Activated naive CD4-positive, alpha-beta T cell treated with anti-CD3 and anti-CD28 coated beads, Interleukin-2, amount 10 ng/mL, durations not matched to agents 7 days and 5 days (primary cell): ENCODE data around the gene TGFBR1.
A peak's percentile ranks its signal among the peaks of the same experiment; 100 is the strongest.
"Not testable (repeated sequence)": the region's sequence is repeated elsewhere in the genome, so short reads cannot be mapped to it uniquely, and the experiment has no call there.

Experiments
- CTCF ChIA-PET: fragments of 350-600 bp; sonication (Branson Sonifier 250); formaldehyde crosslinking; loops from one replicate; lab custom pipeline; 2021; ENCODE audit warnings: antibody characterized with exemption; lab: Charles Lee
- DNase-seq: peaks from one replicate; pipeline ENCODE4 v3.0.0-alpha.2; 2020
- H3K27ac Mint-ChIP-seq: one replicate; pipeline ENCODE4 v1.8.0; 2021; ENCODE audit warnings: mild to moderate bottlenecking, moderate library complexity, mixed read lengths
- H3K27me3 Mint-ChIP-seq: one replicate; pipeline ENCODE4 v1.8.0; 2021; ENCODE audit warnings: mild to moderate bottlenecking, mixed read lengths
- H3K36me3 Mint-ChIP-seq: one replicate; pipeline ENCODE4 v1.8.0; 2021; ENCODE audit warnings: mixed read lengths
- H3K4me1 Mint-ChIP-seq: one replicate; pipeline ENCODE4 v1.8.0; 2021; ENCODE audit warnings: mixed read lengths
- H3K4me3 Mint-ChIP-seq: one replicate; pipeline ENCODE4 v1.8.0; 2021; ENCODE audit warnings: mild to moderate bottlenecking, moderate library complexity, mixed read lengths
- H3K9me3 Mint-ChIP-seq: one replicate; pipeline ENCODE4 v1.8.0; 2021; ENCODE audit warnings: mixed read lengths

The TGFBR1 gene

DNA sequence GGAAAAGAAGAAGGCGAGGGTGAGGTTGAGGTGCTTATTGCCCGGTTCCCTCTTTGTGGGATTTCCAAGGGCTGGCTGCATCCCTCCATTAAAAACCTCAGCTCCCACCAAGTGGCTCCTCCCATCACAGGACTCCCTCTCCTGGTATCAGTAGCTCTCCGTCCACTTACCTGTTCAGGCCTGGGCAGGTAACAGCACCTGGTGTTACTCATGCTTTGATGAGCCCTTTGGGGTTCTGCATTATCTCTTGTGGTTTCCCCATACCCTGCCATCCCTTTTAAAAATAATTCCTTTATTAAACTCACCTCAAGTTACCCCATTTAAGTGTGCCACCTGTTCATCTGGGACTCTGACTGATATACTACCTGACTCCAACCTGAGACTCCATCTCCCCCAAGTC is 17.5 kb upstream of the TGFBR1 start:
- CTCF ChIA-PET = no interaction called here
- no peak overlapping the region for H3K4me3 Mint-ChIP-seq
- H3K27ac Mint-ChIP-seq = no peak overlapping the region
- H3K4me1 Mint-ChIP-seq = peaks cover 39% of the 10 kb centered on the region
- peaks cover 28% of the 10 kb centered on the region for H3K9me3 Mint-ChIP-seq
- DNase-seq = no peak
- H3K27me3 Mint-ChIP-seq = peaks cover 23% of the 10 kb centered on the region
- peaks cover 28% of the 10 kb centered on the region for H3K36me3 Mint-ChIP-seq

DNA sequence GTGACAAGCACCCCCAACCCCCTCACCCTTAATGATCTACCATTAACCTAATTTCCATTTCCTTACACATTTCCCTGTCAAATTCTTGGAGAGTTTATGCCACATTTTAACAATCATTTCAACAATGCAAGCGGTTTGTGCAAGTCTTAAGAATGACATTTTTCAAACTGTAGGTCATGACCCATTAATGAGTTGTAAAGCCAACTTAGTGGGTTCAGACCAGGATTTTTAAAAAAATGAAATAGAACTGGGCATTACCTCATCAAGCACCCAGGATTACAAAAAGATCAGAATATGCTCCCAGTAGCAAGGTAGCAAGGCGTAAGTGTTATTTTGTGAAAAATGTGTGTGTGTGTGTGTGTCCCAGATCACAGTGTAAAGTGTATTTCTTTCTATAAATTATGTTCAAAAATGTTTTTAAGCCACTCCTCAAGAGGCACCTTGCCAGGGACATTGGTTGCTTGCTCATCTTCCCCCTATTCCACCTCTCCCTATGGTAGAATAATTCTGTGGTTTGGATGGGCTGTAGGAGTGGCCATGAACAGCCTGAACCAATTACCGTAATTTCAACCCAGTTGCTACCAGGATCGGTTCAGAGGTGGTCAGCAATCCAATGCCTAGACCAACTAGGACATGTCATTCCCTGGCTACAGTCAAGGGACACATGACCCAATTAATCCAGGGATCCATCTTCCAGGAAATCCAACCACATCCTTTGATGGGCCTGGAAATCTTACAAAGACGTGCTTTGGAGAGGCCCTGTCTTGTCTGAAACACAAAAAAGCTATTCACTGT is 14.4 kb upstream of the TGFBR1 start:
- peaks cover 12% of the 10 kb centered on the region for H3K27me3 Mint-ChIP-seq
- H3K27ac Mint-ChIP-seq = no peak overlapping the region
- no peak for DNase-seq
- peaks cover 30% of the 10 kb centered on the region for H3K9me3 Mint-ChIP-seq
- H3K4me3 Mint-ChIP-seq = no peak overlapping the region
- CTCF ChIA-PET = interaction anchor here (1.7 kb wide), 1 partner anchor 12 kb away, joined by 4 read pairs; no protein-coding TSS in a partner anchor
- H3K4me1 Mint-ChIP-seq = peaks cover 62% of the 10 kb centered on the region
- H3K36me3 Mint-ChIP-seq = peaks cover 33% of the 10 kb centered on the region

DNA sequence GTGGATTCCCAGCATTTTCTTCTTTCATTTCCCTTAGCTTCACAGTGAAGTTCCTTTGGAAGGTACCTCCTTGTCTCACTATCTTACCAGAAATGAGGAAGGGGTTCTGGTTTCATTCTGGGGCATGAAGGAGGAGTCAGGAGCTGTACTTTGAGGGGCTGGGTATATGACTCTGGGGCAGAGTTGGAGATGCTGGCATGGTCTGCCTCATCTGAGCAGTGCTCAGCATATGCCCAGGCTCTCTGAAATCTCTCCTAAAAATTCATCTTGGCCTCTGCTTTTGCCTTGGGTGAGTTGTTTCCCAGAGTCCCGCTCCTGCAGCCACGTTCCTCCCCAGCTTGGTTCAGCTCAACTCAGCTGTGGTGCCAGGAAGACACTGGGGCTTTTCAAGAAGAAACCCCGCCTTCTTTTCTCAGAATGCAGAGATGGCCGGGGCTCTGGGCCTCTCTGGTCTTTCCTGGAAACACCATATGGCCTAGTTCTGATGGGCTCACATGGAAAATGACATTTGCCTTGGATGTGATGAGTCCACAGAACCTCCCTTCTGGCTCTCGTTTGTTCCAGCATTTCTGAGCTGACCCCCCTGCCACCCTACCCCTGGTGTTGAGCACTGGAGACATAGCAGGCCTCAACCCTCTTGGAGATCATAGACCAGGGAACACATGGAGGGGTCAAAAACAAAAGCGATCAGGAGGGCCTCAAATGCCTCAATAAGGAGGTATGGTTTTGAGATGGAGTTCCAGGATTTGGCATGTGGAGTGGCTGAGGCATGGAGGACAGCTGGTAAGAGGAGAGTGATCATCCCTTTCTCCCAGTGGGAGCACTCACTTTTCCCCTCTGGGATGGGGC is 12.0 kb upstream of the TGFBR1 start:
- DNase-seq = peak; percentile 76
- peaks cover 36% of the 10 kb centered on the region for H3K36me3 Mint-ChIP-seq
- peaks cover 11% of the 10 kb centered on the region for H3K27me3 Mint-ChIP-seq
- peak overlapping the region; percentile 37 for H3K4me3 Mint-ChIP-seq
- peaks cover 70% of the 10 kb centered on the region for H3K4me1 Mint-ChIP-seq
- peaks cover 29% of the 10 kb centered on the region for H3K9me3 Mint-ChIP-seq
- peak overlapping the region; percentile 94 for H3K27ac Mint-ChIP-seq
- CTCF ChIA-PET = interaction anchor here (0.9 to 2.5 kb wide), 9 partner anchors 11 to 92 kb away, joined by 3 to 13 read pairs (median 4); partner anchors contain the start of gene TGFBR1

DNA sequence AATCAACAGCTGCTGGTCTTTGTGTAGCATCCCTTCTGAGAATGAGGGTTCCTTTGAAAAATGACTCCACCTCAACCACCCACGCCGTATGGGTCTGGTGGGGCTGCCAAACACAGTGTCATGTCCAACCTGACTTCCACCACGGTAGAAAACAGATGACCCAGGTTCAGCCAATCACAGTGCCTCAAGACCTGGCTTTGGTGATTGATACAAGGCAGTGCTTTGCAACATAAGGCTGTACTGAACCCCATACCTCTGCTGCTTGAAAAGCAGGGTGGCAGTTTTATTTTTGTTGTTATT is 11.5 kb upstream of the TGFBR1 start:
- H3K4me1 Mint-ChIP-seq = peaks cover 74% of the 10 kb centered on the region
- H3K27me3 Mint-ChIP-seq = peaks cover 7% of the 10 kb centered on the region
- H3K36me3 Mint-ChIP-seq = peaks cover 39% of the 10 kb centered on the region
- peaks cover 30% of the 10 kb centered on the region for H3K9me3 Mint-ChIP-seq
- H3K4me3 Mint-ChIP-seq = peak overlapping the region; percentile 0
- CTCF ChIA-PET = interaction anchor here (0.9 to 2.5 kb wide), 5 partner anchors 10 to 92 kb away, joined by 3 to 13 read pairs (median 3); partner anchors contain the start of gene TGFBR1
- peak; percentile 59 for DNase-seq
- H3K27ac Mint-ChIP-seq = peak overlapping the region; percentile 94

DNA sequence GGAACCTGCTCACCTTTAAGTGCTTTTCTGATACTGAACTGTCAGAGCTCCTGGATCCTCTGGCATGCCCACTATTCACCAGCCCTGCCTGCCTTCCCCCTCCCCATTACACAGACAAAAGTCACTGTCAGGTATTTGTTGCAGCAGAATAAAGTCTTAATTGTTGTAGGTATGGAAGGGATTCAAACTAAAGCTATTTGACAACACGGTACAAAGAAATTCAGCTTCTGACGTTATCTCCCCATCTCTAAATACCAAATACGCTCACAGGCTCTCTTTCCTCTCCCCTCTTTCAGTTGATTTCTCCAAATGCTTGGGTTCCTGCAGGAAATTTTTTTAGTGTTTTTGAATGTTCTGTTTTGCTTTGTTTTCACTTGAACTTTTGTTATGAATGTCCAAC is 9.3 kb upstream of the TGFBR1 start:
- CTCF ChIA-PET = interaction anchor here (1.5 kb wide), 1 partner anchor 9 kb away, joined by 3 read pairs; the partner anchor contains the start of gene TGFBR1
- H3K27me3 Mint-ChIP-seq = peaks cover 7% of the 10 kb centered on the region
- no peak overlapping the region for H3K27ac Mint-ChIP-seq
- DNase-seq = no peak
- peaks cover 27% of the 10 kb centered on the region for H3K9me3 Mint-ChIP-seq
- peaks cover 35% of the 10 kb centered on the region for H3K36me3 Mint-ChIP-seq
- H3K4me1 Mint-ChIP-seq = peaks cover 86% of the 10 kb centered on the region
- H3K4me3 Mint-ChIP-seq = no peak overlapping the region

DNA sequence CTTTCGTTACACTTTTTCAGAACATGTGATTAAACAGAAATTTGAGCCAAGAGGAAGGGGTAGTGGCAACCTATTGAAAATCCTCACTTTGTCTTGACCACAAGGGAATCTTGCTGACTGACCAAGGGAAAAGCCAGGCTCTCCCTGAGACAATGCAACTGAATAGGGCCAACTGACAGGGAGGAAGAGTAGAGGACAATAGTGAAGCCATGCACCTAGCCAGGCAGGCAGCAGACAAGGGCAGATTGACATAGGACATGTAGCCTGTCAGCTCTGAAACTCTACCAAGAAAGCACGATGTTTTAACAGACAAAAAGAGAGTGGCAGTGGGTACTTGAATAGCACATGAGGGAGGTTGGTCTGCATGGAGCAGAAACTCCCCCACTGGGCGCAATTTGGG is 8.5 kb upstream of the TGFBR1 start:
- no peak overlapping the region for H3K4me3 Mint-ChIP-seq

DNA sequence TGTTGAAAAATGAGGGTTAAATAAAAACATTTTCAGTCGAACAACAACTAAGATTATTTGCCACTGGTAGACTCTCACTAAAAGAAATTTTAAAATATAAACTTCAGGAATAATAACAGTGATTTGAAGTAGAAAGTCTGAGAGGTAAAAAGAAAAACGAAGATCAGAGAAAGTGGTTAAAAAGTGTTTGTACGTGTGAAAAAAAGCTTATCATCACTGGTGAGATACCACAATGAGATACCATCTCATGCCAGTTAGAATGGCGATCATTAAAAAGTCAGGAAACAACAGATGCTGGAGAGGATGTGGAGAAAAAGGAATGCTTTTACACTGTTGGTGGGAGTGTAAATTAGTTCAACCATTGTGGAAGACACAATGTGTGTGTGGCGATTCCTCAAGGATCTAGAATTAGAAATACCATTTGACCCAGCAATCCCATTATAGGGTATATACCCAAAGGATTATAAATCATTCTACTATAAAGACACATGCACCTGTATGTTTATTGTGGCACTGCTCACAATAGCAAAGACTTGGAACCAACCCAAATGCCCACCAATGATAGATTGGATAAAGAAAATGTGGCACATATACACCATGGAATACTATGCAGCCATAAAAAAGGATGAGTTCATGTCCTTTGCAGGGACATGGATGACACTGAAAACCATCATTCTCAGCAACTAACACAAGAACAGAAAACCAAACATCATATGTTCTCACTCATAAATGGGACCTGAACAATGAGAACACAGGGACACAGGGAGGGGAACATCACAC is 4.9 kb upstream of the TGFBR1 start:
- DNase-seq, H3K27me3 Mint-ChIP-seq, H3K4me3 Mint-ChIP-seq, CTCF ChIA-PET, H3K27ac Mint-ChIP-seq: not testable (repeated sequence)
- H3K9me3 Mint-ChIP-seq = peaks cover 17% of the 10 kb centered on the region
- peaks cover 24% of the 10 kb centered on the region for H3K36me3 Mint-ChIP-seq
- peaks cover 72% of the 10 kb centered on the region for H3K4me1 Mint-ChIP-seq

More for the DNA sequence above, 8.5 kb upstream of the TGFBR1 start:
- Mint-ChIP-seq H3K36me3 (peaks cover 32% of the 10 kb centered on the region), H3K9me3 (peaks cover 21% of the 10 kb centered on the region), H3K27ac (no peak overlapping the region), H3K4me1 (peaks cover 80% of the 10 kb centered on the region), H3K27me3 (peaks cover 7% of the 10 kb centered on the region)
- CTCF ChIA-PET = interaction anchor here (0.6 to 1.5 kb wide), 2 partner anchors 8 to 44 kb away, joined by 3 to 4 read pairs; partner anchors contain the start of gene TGFBR1
- DNase-seq = no peak

DNA sequence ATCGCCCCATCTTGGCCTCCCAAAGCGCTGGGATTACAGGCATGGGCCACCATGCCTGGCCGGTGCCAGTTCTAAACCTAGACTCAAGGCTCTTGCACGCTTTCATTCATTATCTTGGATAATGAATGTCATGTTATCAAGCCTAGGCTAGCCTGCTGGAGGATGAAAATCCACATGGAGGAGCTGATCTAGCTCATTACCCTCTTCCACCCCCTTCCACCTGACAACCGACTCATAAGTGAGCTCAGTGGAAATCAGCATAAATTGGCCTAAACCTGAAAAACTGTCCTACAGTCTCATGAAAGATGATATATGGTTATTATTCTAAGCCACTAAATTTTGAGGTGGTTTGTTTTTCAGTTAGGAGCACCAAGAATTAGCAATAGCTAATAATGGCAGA is 3.6 kb upstream of the TGFBR1 start:
- Mint-ChIP-seq H3K27me3 (peaks cover 7% of the 10 kb centered on the region), H3K27ac (no peak overlapping the region), H3K4me1 (peaks cover 63% of the 10 kb centered on the region), H3K9me3 (peaks cover 17% of the 10 kb centered on the region), H3K4me3 (no peak overlapping the region), H3K36me3 (peaks cover 27% of the 10 kb centered on the region)
- no peak for DNase-seq
- CTCF ChIA-PET = no interaction called here

DNA sequence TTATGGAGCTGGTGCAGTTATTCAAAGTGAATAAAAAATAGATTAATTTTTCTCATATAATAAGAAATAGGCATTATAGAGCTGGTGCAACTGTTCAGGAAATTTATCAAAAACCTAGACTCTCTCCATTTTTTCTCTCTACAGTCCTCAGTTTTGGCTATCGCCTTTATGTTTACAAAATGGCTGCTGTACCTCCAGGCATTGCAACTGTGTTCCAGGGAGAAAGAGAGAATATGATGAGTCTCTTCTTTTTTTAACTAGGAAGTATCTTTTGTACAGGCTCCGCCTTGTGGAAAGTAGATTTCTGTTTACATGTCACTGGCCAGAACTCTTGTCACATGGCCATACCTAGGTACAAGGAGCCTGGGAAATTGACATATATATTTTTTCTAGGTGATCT is 3.1 kb upstream of the TGFBR1 start:
- no peak for DNase-seq
- H3K4me1 Mint-ChIP-seq = peaks cover 60% of the 10 kb centered on the region
- no peak overlapping the region for H3K4me3 Mint-ChIP-seq
- H3K9me3 Mint-ChIP-seq = peaks cover 17% of the 10 kb centered on the region
- H3K27ac Mint-ChIP-seq = no peak overlapping the region
- H3K27me3 Mint-ChIP-seq = peaks cover 1% of the 10 kb centered on the region
- peaks cover 24% of the 10 kb centered on the region for H3K36me3 Mint-ChIP-seq
- CTCF ChIA-PET = interaction anchor here (3.4 kb wide), 1 partner anchor 101 kb away, joined by 15 read pairs; no protein-coding TSS in a partner anchor

DNA sequence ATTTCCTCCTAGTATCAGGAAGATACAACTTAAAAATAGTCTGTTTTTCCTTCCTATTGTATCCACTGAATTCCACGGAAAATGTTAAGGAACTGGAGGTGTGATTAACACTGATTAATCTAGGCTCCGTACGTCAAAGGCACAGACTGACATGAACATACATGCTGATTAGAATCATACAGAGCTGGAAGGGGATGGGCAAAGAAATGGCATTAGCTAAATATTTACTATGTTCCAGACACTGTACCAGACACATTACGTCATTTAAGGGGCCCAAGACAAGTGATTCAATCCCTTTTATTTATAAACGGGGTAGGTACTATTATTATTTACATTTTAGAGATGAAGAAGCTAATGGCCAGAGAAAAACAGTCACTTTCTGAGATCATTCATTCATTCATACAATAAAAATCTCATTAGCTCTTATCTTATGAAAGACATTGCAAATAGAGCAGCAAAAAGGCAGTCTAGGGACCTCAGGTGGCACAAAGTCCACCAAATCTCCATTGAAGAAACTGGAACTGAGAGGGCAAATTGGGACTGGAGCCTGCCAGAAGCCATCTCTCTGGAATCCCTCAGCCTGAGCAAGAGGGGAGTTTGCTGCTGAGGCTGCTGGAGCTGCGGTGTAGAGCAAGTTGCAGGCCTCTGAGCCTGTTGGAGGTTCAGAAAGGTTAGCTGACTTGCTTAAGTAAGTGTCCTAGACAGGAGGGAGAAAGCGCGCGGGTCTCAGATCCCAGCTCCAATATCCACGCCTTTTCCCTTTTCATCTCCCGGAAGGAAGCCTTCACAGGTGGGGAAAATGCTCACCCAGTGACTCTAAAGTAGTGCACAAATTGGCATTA is 1.6 kb upstream of the TGFBR1 start:
- DNase-seq = no peak
- Mint-ChIP-seq H3K27me3 (no peaks in the 10 kb centered on the region), H3K27ac (peak overlapping the region; percentile 90), H3K4me1 (peaks cover 64% of the 10 kb centered on the region), H3K4me3 (peak overlapping the region; percentile 72), H3K36me3 (peaks cover 28% of the 10 kb centered on the region), H3K9me3 (peaks cover 15% of the 10 kb centered on the region)
- CTCF ChIA-PET = interaction anchor here (0.6 to 3.9 kb wide), 12 partner anchors 10 to 102 kb away, joined by 3 to 24 read pairs (median 4); no protein-coding TSS in a partner anchor

DNA sequence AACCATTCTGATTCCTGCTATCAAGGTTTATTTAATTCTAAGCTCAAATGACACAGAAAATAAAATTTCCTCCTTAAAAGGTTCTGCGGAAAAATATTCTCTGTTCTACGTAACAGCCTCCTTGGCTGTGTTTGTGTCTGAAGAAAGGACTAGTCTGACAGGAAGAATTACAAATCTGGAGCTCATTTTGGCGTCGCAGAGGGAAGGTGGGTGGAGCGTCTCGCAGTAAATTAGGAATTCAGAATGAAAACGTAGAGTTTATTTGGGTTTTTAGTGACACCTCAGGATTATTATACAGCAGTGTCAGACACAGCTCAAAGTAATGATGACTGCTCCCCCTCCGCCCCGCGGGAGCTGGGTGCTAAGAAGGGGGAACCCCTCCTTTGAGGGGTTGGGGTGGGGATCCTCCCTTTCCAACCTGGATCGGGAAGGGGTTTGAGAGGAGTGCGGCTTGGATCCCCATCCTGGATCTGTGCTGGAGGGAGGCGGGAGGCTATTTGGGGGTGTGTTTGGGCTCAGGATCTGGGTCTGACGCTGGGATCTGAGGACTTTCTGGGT is 933 bp upstream of the TGFBR1 start:
- no peak for DNase-seq
- H3K27ac Mint-ChIP-seq = peak overlapping the region; percentile 90

DNA sequence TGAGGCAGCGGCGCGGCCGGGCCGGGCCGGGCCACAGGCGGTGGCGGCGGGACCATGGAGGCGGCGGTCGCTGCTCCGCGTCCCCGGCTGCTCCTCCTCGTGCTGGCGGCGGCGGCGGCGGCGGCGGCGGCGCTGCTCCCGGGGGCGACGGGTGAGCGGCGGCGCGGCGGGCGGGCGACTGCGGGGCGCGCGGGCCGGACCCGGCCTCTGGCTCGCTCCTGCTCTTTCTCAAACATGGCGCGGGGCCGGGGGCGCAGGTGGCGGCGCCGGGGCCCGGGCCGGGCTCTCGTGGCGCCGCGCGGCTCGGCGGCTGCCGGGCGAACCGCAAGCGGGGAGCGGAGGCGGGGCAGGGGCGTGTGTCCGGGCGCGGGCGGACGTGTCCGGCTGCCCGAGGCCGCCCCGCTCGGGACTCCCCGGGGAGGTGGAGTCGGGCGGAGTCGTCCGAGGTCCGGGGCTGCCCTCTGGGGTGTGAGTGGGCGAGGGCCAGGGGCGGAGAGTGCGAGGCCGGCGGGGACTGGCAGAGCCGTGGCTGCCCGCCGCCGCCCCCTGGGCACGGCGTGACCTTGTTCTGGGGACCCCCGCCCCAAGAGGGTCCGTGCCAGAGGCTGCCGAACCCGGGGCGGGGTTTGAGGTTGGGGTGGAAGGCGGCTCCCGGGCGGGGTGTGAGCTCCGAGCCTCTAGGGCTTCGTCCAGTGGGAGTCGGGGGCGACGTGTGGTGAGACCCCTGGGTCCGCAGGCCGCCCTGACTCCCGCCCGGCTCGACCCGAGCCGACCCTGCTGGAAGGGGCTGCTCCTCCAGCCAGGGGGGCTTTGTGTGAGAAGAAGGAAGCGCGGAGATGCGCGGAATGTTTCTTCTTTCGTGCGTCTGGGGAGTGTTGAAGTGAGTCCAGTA is 485 bp downstream of the TGFBR1 start:
- DNase-seq = peak; percentile 64
- peaks cover 40% of the 10 kb centered on the region for H3K36me3 Mint-ChIP-seq
- H3K9me3 Mint-ChIP-seq = no peaks in the 10 kb centered on the region
- H3K4me3 Mint-ChIP-seq = peak overlapping the region; percentile 74
- CTCF ChIA-PET = interaction anchor here (1.0 to 4.0 kb wide), 11 partner anchors 8 to 106 kb away, joined by 3 to 24 read pairs (median 7); no protein-coding TSS in a partner anchor
- H3K27ac Mint-ChIP-seq = peak overlapping the region; percentile 77
- H3K27me3 Mint-ChIP-seq = no peaks in the 10 kb centered on the region
- H3K4me1 Mint-ChIP-seq = peaks cover 69% of the 10 kb centered on the region

More for the DNA sequence above, 933 bp upstream of the TGFBR1 start:
- Mint-ChIP-seq H3K4me3 (peak overlapping the region; percentile 72), H3K9me3 (peaks cover 12% of the 10 kb centered on the region), H3K36me3 (peaks cover 33% of the 10 kb centered on the region), H3K27me3 (no peaks in the 10 kb centered on the region), H3K4me1 (peaks cover 68% of the 10 kb centered on the region)
- CTCF ChIA-PET = interaction anchor here (0.6 to 4.0 kb wide), 15 partner anchors 8 to 105 kb away, joined by 3 to 24 read pairs (median 5); no protein-coding TSS in a partner anchor
